Liver (tissue), 9 donors: ENCODE measurements around the gene RBMS3. TPM values are rescaled to one million over a fixed set of nuclear protein-coding genes. Genes with fewer than 3 reads are reported as not detected.

ENCODE experiments used
- DNase-seq: peaks from one replicate; pipeline ENCODE4 v3.0.0-alpha.2; 2017; ENCODE audit warnings: low spot score
- H3K27ac ChIP-seq, 2 donors: one replicate each; pipeline ENCODE4 v1.7.0; 2013; ENCODE audit warnings: inconsistent platforms in 2 of 2, low read length in 2 of 2, control low read depth in 1 of 2, low read depth in 1 of 2, mild to moderate bottlenecking in 1 of 2
- H3K27me3 ChIP-seq, 4 donors: one replicate each; pipeline versions ENCODE4 v1.6.1 to v1.7.0; 2013; ENCODE audit warnings: low read length in 3 of 4, inconsistent platforms in 1 of 4, mild to moderate bottlenecking in 1 of 4, moderate library complexity in 1 of 4; ENCODE audit not compliant: control insufficient read depth in 4 of 4, insufficient read depth in 4 of 4
- H3K36me3 ChIP-seq, 4 donors: one replicate each; pipeline versions ENCODE4 v1.6.1 to v1.7.0; 2013; ENCODE audit warnings: low read length in 3 of 4, mild to moderate bottlenecking in 3 of 4, low read depth in 1 of 4, moderate library complexity in 1 of 4; ENCODE audit not compliant: control insufficient read depth in 4 of 4, insufficient read depth in 3 of 4
- H3K4me1 ChIP-seq, 4 donors: one replicate each; pipeline versions ENCODE4 v1.6.1 to v1.7.0; 2013; ENCODE audit warnings: low read length in 3 of 4, mild to moderate bottlenecking in 3 of 4, moderate library complexity in 1 of 4; ENCODE audit not compliant: control insufficient read depth in 4 of 4, insufficient read depth in 4 of 4
- H3K4me3 ChIP-seq, 3 donors: one replicate each; pipeline versions ENCODE4 v1.6.1 to v1.7.0; 2013; ENCODE audit warnings: low read length in 3 of 3, control low read depth in 1 of 3, low read depth in 1 of 3, mild to moderate bottlenecking in 1 of 3
- H3K9ac ChIP-seq, 2 donors: one replicate each; pipeline ENCODE4 v1.7.0; 2013; ENCODE audit warnings: low read length in 2 of 2, mild to moderate bottlenecking in 2 of 2, moderate library complexity in 2 of 2, control low read depth in 1 of 2, low read depth in 1 of 2
- H3K9me3 ChIP-seq, 4 donors: one replicate each; pipeline versions ENCODE4 v1.6.1 to v1.7.0; 2013; ENCODE audit warnings: low read length in 3 of 4; ENCODE audit not compliant: control insufficient read depth in 4 of 4
- EGR1 ChIP-seq, 2 donors: IDR thresholded peaks; 2 replicates each; pipeline ENCODE4 v1.6.1; 2016 to 2018; ENCODE audit warnings: antibody characterized with exemption in 2 of 2, low read depth in 2 of 2
- FOXA1 ChIP-seq: IDR thresholded peaks from 2 replicates; pipeline ENCODE4 v1.6.1; 2016; ENCODE audit warnings: antibody characterized with exemption
- GABPA ChIP-seq, 2 donors: IDR thresholded peaks in 1 of 2; conservative IDR thresholded peaks in 1 of 2; 2 replicates each; pipeline ENCODE4 v1.6.1; 2016; ENCODE audit warnings: antibody characterized with exemption in 2 of 2, mild to moderate bottlenecking in 1 of 2, moderate library complexity in 1 of 2
- HNF4A ChIP-seq, 2 donors: conservative IDR thresholded peaks; 2 replicates each; pipeline ENCODE4 v1.6.1; 2016; ENCODE audit warnings: antibody characterized with exemption in 2 of 2, mild to moderate bottlenecking in 2 of 2
- NR2F2 ChIP-seq: IDR thresholded peaks from 2 replicates; pipeline ENCODE4 v1.6.1; 2016; ENCODE audit warnings: antibody characterized with exemption
- RAD21 ChIP-seq, 2 donors: IDR thresholded peaks; 2 replicates each; pipeline ENCODE4 v1.6.1; 2016; ENCODE audit warnings: antibody characterized with exemption in 2 of 2, mild to moderate bottlenecking in 2 of 2
- RXRA ChIP-seq, 2 donors: IDR thresholded peaks; 2 replicates each; pipeline ENCODE4 v1.6.1; 2017 to 2018; ENCODE audit warnings: antibody characterized with exemption in 2 of 2, mild to moderate bottlenecking in 1 of 2
- TAF1 ChIP-seq: conservative IDR thresholded peaks from 2 replicates; pipeline ENCODE4 v1.6.1; 2016; ENCODE audit warnings: antibody characterized with exemption, mild to moderate bottlenecking
- YY1 ChIP-seq: IDR thresholded peaks from 2 replicates; pipeline ENCODE4 v1.6.1; 2016; ENCODE audit warnings: antibody characterized with exemption, mild to moderate bottlenecking
- WGBS: extraction: QIAGEN DNeasy Blood & Tissue Kit; methylation state at CpG from one replicate; pipeline ENCODE4 v1.1.7; 2013; 5-methylcytosine and 5-hydroxymethylcytosine counted together
- polyA plus RNA-seq, 2 donors: library from polyadenylated mRNA; stranded (reverse) in 1 of 2; unstranded in 1 of 2; fragments of 200-250 nt in 1 of 2; fragments of >200 nt in 1 of 2; fragmentation: Nextera tagmentation in 1 of 2; extraction: Ambion mirVana in 1 of 2; gene quantifications; one replicate each; pipeline versions ENCODE4 v1.2.1 to v1.2.3, GENCODE V29; 2013 to 2015
- total RNA-seq, 2 donors: library from RNA; depleted of rRNA; stranded (reverse); fragments of >200 nt; gene quantifications; one replicate each; pipeline ENCODE4 v1.2.3, GENCODE V29; 2014
- TF ChIP-seq, protein P1 (sequence below): fragments of 150-350 bp; IDR thresholded peaks from 2 replicates; pipeline ENCODE4 v1.5.1; 2017; ENCODE audit warnings: improper control_type of control experiment, low read depth, low read length; ENCODE audit not compliant: missing input control
- TF ChIP-seq, protein P2 (sequence below): IDR thresholded peaks from 2 replicates; pipeline ENCODE4 v1.6.1; 2016; ENCODE audit warnings: antibody characterized with exemption
- TF ChIP-seq, protein P3 (sequence below): IDR thresholded peaks from 2 replicates; pipeline ENCODE4 v1.6.1; 2016; ENCODE audit warnings: antibody characterized with exemption, mild to moderate bottlenecking
- donor health status: healthy.
- donor health status: healthy.
- donor health status: healthy.
- donor health status: healthy.
- donor health status: healthy.

RBMS3 gene
- total and polyA plus RNA-seq, 4 donors: 1.2 to 14.9 (median 9.3) TPM

DNA sequence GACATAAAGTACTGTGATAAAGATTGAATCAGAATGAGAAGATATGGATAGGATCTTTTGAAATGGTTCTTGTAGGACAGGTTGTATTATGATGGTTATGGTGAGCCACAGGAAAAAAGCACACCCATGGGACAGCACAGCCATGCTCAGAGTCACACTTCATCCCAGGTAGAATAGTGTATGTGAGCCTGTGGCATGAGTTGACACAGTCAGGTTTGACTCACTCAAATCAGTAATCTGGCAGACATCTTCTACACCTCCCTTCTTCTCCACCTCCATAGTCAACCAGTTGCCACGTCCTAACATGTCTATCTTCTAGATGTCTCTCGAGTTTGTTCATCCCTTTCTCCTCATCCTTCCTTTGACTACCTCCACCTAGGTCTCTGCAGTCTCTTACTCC, 176.0 kb downstream of the RBMS3 start:
- Histone ChIP-seq H3K27ac (no peak overlapping the region), H3K4me1 (peaks cover 0 to 5% (median 0%) of the 10 kb centered on the region in 4 donors), H3K36me3 (no peaks in the 10 kb centered on the region), H3K27me3 (no peaks in the 10 kb centered on the region), H3K9me3 (no peaks in the 10 kb centered on the region), H3K9ac (no peak overlapping the region), H3K4me3 (no peak overlapping the region)
- TF ChIP-seq YY1 (no peak), TAF1 (no peak), FOXA1 (no peak), RAD21 (IDR thresholded peaks at IDR 0.05) (no peak), HNF4A (conservative IDR thresholded peaks at IDR 0.05) (no peak)
- TF ChIP-seq, protein P1, sequence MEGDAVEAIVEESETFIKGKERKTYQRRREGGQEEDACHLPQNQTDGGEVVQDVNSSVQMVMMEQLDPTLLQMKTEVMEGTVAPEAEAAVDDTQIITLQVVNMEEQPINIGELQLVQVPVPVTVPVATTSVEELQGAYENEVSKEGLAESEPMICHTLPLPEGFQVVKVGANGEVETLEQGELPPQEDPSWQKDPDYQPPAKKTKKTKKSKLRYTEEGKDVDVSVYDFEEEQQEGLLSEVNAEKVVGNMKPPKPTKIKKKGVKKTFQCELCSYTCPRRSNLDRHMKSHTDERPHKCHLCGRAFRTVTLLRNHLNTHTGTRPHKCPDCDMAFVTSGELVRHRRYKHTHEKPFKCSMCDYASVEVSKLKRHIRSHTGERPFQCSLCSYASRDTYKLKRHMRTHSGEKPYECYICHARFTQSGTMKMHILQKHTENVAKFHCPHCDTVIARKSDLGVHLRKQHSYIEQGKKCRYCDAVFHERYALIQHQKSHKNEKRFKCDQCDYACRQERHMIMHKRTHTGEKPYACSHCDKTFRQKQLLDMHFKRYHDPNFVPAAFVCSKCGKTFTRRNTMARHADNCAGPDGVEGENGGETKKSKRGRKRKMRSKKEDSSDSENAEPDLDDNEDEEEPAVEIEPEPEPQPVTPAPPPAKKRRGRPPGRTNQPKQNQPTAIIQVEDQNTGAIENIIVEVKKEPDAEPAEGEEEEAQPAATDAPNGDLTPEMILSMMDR: no peak
- TF ChIP-seq, protein P2, sequence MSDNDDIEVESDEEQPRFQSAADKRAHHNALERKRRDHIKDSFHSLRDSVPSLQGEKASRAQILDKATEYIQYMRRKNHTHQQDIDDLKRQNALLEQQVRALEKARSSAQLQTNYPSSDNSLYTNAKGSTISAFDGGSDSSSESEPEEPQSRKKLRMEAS: no peak
- TF ChIP-seq, protein P3, sequence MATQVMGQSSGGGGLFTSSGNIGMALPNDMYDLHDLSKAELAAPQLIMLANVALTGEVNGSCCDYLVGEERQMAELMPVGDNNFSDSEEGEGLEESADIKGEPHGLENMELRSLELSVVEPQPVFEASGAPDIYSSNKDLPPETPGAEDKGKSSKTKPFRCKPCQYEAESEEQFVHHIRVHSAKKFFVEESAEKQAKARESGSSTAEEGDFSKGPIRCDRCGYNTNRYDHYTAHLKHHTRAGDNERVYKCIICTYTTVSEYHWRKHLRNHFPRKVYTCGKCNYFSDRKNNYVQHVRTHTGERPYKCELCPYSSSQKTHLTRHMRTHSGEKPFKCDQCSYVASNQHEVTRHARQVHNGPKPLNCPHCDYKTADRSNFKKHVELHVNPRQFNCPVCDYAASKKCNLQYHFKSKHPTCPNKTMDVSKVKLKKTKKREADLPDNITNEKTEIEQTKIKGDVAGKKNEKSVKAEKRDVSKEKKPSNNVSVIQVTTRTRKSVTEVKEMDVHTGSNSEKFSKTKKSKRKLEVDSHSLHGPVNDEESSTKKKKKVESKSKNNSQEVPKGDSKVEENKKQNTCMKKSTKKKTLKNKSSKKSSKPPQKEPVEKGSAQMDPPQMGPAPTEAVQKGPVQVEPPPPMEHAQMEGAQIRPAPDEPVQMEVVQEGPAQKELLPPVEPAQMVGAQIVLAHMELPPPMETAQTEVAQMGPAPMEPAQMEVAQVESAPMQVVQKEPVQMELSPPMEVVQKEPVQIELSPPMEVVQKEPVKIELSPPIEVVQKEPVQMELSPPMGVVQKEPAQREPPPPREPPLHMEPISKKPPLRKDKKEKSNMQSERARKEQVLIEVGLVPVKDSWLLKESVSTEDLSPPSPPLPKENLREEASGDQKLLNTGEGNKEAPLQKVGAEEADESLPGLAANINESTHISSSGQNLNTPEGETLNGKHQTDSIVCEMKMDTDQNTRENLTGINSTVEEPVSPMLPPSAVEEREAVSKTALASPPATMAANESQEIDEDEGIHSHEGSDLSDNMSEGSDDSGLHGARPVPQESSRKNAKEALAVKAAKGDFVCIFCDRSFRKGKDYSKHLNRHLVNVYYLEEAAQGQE: no peak
- DNase-seq: no peak
- 87% methylated on average over 2 of the region's 2 CpGs for WGBS

DNA sequence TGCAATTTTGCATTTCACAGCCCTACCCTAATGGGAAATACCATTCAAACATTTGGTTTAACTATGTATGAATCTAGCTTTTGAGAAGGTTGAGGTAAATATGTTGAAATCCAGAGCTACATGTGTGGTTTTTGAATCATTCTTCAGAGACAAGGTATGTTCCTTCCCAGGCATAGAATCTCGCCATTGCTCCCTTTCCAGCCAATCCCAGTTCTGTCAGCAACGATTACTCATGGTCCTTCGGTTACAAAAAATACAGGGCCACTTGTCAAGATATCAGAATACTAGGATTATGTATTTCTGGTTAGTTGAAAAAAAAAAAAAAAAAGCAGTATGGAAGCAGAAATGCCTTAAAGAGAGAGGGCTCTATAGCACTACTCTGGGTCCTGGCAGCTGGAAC, 182.4 kb downstream of the RBMS3 start:
- Histone ChIP-seq H3K9me3 (no peaks in the 10 kb centered on the region), H3K4me1 (no peaks in the 10 kb centered on the region), H3K4me3 (no peak overlapping the region), H3K36me3 (no peaks in the 10 kb centered on the region), H3K27me3 (no peaks in the 10 kb centered on the region), H3K9ac (no peak overlapping the region), H3K27ac (no peak overlapping the region)
- 94% methylated on average over 3 of the region's 3 CpGs for WGBS
- DNase-seq: no peak
- TF ChIP-seq, protein P3: no peak
- TF ChIP-seq RXRA (IDR thresholded peaks at IDR 0.05) (no peak), EGR1 (IDR thresholded peaks at IDR 0.05; ENCODE audit: low read depth in 2 of 2) (no peak), GABPA (IDR thresholded peaks at IDR 0.05 in 1 of 2, conservative IDR thresholded peaks at IDR 0.05 in 1 of 2) (no peak), NR2F2 (no peak)
- TF ChIP-seq, protein P2: no peak
